Globus pallidus (tissue), 1 donor: ENCODE results near the gene BAD.
"Not testable (repeated sequence)": the region's sequence is repeated elsewhere in the genome, so short reads cannot be mapped to it uniquely, and the experiment has no call there.

Source experiments
- DNase-seq: peaks from one replicate; pipeline ENCODE4 v3.0.0-alpha.2; 2015; ENCODE audit warnings: low spot score

Gene BAD

DNA sequence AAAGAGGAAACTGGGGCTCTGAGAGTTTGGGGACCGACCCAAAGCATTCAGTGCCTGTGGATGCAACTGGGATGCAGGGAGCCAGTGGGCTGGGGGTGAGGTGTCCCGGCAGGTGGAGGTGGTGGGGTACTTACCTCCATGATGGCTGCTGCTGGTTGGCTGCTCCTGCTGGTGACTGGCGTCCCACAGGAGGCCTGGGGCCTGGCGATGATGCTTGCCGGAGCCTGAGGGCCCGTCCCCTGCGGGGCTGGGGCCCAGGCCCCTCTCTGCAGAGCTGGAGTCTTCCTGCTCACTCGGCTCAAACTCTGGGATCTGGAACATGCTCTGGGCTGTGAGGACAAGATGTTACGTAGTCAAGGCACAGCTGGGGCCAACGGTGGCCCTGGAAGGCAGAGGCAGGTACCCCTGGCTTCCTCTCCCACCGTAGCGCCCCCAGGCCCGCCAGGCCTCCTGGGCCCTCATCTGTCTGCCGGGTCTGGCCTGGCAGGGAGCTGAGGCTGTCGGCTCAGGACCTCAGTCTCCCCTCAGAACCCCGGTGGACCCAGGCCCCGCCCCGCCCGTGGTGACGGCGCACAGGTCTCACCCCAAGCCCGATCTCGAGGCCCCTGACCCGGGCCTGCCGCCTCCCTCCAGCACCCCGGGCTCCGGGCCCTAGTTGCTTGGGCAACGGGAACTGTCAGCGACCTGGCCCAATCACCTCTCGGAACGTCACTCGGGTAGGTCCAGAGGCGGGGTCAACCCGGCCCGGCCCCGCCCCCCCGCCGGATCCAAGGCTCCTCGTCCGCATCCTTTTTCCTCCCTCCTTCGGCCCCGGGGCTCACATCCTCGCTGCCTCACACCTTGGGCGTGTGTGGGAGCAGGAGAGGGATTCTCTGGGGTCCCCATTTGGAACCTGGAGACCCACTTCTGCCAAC, at the start of gene BAD:
Gene BAD, minus strand, starts transcription at position 618 of the 914 bp plus-strand sequence. Its CDS starts 297 bp downstream, at position 321.
- peak; percentile 96 for DNase-seq

DNA sequence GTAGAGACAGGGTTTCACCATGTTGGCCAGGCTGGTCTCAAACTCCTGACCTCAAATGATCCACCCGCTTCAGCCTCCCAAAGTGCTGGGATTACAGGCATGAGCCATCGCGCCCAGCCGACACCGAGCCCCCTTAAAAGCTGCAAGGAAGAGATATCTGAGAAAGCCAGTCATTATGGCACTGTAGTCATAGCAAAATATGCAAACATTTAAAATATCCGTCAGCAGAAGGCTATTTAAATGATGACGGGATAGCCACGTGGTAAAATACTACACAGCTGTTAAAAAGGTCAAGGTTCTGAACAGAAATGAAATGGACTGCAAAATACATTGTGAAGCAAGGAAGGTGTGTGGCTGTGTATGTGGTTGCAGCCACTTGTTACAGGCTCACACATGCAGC, 49.1 kb upstream of the BAD start:
- no peak for DNase-seq

DNA sequence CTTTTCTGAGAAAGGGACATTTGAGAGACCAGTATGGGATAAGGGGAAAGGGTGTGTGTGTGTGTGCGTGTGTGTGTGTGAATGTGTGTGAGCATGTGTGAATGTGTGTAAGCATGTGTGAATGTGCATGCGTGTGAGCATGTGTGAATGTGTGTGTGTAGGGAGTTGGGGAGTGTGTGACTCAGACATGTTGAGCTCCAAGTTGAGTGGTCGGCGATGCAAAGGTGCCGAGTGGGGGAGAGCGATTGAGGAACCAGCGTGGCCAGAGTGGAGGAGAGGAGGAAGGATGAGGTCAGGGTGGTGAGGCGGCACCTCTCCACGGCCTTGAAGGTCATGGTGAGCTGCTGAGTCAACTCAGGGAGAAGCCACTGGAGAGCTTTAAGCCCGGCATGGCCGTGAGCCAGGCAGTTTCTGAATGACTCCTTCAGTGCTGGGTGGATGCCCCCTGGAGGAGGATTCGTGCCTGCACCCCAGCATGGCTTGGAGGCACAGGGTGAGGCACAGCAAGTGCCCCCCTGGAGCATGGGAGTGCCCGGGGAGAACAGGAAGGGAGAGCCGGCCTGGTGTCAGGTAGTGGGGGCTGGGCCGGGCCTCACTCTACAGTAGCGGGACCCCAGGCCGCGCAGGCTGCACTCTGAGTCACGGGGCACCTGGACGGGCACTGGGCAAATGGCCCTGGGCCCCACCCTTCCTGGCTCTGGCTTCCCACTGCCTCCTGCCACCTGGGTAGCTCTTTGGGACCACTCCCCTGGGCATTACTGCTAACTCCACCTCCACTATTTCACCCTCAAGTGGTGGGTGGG, 47.3 kb upstream of the BAD start:
- DNase-seq, result no peak

DNA sequence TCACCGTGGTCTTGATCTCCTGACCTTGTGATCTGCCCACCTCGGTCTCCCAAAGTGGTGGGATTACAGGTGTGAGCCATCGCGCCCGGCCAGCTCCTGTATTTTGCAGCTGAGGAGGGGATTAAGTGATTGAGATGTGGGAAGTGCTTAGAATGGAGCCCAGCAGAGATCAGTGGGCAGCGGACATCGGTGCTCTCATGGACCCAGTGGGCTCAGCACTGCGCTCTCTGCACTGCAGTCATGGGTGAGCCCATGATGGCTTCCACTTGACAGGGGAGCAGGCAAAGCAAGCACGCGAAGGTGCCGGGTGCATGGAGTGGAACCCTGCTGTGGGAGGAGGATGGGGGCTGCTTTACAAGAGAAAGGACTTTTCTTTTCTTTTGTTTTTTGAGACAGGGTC, 46.4 kb upstream of the BAD start:
- DNase-seq, result no peak

DNA sequence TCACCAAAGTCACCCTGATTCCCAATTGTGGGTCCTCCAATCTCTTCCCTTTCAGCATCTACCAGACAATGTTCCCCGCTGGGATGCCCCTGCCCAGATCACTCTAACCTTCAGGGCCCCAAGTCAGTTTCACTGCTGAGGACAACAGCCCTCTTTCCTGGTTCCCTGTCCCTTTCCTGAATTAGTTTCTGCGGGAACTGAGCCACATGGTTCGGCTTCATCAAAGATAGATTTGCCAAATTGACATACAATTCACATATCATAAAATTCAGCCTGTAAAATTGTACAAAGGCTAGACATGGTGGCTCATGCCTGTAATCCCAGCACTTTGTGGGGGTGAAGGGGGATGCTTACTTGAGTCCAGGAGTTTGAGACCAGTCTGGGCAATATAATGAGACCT, 43.5 kb upstream of the BAD start:
- DNase-seq, result no peak

DNA sequence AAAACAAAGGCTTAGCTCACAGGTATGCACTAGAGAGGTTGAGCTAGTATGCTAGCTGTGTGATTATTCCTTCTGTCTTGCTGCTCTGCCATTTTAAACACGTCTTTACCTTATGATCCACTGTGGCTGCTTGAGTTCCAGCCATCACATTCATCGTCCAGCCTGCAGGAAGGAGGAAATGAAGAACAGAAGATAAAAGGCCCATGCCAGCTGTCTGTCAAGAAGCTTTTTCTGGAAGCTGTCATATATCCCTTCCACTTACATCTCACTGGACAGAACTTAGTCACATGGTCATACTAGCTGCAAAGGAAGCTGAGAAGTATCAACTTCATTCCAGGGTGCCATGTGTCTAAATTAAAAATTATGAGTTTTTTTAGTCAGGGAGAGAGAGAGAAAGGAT, 42.9 kb upstream of the BAD start:
- no peak for DNase-seq

DNA sequence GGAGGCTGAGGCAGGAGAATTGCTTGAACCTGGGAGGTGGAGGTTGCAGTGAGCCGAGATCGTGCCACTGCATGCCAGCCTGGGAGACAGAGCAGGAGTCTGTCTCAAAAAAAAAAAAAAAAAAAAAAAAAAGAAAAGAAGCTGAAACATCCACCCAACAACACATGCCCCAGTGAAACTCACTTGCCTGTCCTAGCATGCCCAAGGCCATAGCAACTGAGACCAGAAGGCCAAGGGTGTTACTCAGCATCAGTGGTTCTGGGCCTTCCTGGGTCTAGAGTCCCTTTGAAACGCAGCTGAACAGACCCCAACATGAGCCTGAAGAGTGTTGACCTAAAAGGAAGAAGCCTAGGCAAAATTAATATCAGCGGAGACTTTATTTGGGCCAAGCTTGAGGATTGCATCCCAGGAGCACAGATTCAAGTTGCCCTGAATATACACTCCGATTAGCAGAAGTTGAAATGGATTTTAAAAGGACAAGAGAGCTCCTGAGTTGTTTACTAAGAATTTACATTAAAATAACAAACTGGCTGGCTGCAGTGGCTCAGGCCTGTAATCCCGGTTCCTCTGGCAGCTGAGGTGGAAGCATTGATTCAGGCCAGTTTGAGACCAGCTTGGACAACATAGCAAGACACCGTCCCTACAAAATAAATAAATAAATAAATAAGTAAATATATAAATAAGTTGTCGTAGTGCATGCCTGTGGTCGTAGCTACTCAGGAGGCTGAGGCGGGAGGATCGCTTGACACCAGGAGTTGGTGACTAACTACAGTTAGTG, 40.4 kb upstream of the BAD start:
- DNase-seq, result no peak

DNA sequence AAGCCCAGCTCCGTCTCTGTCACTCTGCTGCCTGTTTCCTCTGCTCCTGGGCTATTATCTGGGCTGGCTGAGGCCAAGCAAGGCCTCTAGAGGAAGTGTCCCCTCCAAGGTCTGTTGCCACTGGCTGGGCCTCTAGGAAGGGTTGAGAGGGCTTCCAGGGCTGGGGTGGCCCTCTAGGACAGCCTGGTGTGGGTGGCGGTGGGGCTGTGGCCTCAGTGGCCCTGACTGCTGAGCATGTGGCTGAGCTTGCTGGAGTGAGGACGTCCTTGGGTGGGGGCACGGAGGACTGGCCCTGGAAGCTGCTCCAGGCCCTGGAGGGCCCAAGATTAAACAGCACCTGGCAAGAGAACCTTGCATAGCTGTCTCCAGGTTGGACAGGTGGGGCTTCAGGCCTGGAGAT, 39.5 kb upstream of the BAD start:
- DNase-seq, result not testable (repeated sequence)

DNA sequence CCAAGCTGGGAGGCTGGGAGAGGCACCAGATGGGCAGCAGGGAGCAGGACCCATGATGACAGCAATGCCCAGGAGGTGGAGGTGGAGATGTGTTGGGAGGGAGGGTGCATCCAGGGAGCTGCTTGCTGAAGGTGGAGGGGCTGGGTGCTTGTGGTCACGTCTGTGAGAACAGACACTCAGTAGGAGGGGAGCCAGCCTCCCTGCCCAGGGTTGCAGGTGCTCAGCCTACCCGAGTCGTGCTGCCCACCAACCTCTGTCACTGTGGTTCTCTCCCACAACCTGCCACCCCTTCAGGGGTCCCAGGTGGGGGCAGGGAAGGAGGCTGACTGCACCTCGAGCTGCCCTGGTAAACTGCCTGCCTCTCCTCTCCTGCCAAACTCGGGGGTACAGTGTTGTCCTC, 38.9 kb upstream of the BAD start:
- DNase-seq, result no peak

DNA sequence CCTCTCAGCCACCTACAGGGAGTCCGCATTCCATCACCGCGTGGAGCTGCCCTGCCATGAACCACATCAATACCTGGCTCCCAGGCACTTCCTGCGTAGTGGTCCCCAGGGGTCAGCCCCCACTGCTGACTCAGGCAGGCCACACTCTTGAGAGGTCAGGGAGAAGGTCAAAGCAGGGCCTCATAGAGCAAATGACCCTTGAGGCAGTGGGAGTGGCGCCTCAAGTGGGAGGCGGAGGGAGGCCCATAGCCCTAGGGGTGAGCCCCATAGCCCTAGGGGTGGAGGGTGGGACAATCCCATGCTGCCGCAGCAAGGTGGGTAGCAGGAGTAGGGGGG, 38.4 kb upstream of the BAD start:
- DNase-seq, result no peak

DNA sequence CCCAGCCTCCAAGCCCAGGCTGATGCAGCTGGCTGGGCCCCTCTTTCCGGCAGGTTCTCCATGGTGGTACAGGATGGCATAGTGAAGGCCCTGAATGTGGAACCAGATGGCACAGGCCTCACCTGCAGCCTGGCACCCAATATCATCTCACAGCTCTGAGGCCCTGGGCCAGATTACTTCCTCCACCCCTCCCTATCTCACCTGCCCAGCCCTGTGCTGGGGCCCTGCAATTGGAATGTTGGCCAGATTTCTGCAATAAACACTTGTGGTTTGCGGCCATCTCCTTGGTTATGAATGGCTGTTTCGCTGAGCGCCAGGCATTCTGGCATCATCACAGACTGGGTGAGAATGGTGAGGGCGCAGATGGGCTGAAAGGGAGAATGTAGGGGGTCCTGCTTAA, 37.1 kb upstream of the BAD start:
- DNase-seq, result no peak

DNA sequence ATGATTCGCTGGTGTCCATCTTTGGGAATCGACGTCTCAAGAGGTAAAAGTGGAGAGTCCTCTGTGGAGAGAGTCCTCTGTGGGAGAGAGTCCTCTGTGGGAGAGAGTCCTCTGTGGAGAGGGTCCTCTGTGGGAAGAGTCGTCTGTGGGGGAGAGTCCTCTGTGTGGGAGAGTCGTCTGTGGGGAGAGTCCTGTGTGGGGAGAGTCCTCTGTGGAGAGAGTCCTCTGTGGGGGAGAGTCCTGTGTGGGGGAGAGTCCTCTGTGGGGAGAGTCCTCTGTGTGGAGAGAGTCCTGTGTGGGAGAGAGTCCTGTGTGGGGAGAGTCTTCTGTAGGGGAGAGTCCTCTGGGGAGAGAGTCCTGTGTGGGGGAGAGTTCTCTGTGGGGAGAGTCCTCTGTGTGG, 36.6 kb upstream of the BAD start:
- no peak for DNase-seq

DNA sequence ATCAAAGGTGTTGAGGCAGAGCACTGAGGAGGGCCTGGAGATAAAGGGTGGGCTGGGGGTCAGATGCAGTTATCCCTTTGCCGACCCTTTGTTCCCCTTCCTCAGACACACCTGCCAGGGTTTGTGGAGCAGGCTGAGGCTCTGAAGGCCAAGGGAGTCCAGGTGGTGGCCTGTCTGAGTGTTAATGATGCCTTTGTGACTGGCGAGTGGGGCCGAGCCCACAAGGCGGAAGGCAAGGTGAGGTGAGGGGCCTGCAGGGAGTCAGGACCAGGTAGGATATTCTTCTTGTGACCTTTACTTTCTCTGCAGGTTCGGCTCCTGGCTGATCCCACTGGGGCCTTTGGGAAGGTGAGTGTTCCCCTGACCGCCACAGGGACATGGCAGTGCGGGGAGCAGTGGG, 36.1 kb upstream of the BAD start:
- DNase-seq, result no peak

DNA sequence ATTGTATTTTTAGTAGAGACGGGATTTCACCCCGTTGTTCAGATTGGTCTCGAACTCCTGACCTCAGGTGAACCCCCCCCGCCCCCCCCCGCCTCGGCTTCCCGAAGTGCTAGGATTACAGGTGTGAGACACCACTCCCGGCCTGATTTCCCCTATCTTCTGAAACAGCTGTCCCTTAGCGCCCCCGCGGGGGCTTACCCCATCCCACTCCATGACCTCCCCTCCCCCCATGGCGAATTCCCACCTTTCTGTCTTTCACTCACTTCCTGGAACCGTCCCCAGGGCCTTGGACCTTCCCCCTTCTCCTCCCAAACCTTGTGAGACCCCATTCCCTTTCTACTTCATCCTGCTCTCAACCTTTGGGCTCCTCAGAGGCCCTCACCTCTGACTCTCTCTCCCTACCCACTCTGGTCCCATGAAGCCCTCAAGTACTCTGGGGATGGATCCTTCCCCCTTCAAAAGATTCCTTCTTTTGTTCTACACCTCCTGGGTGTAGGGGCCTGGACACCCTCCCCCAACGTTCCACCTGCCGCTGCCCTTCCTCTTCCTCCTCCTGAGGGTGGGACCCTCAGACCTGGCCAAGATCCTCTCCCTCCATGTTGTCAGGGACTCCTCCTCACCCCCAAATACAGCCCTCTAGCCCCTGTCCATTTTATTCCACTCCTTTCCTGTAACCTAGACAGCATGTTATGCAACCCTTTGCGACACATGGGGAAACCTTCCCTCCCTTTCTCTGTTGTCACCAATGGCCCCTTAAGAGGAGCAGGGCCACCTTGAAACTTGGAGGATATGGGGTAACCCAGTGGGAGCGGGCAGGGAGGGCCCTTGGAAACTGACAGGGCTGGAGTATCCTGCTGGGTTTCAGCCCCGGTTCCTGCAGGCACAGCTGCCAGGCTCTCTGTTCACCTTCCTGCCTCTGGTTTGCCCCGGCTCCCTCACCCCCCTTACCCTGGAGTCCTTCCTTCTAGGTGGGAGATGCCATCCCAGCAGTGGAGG, 34.6 kb upstream of the BAD start:
- no peak for DNase-seq

DNA sequence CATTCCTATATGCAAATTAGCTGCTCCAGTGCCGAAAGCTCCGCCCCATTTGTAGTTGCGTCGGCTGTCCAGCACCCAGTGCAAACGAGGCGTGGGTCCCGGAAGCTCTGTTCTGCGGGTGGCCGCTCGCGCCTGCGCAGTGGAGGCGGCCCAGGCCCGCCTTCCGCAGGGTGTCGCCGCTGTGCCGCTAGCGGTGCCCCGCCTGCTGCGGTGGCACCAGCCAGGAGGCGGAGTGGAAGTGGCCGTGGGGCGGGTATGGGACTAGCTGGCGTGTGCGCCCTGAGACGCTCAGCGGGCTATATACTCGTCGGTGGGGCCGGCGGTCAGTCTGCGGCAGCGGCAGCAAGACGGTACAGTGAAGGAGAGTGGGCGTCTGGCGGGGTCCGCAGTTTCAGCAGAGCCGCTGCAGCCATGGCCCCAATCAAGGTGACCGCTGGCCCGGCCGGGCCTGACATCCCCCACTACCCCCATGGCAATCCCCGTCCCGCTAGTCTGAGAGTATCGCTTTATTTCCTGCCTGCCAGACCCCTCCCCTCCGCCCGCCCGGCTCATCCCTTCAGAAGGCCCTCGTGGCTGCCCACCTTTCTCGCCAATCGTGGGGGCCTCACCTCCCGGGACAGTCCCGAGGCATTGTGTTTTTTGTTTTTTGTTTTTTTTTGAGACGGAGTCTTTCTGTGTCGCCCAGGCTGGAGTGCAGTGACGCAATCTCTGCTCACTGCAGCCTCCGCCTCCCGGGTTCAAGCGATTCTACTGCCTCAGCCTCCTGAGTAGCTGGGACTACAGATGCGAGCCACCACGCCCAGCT, 33.7 kb upstream of the BAD start, which contains the start of gene PRDX5:
Gene PRDX5, plus strand, starts transcription at position 161 of the 805 bp plus-strand sequence. Its CDS starts 95 bp downstream, at position 256.
- peak; percentile 99 for DNase-seq

DNA sequence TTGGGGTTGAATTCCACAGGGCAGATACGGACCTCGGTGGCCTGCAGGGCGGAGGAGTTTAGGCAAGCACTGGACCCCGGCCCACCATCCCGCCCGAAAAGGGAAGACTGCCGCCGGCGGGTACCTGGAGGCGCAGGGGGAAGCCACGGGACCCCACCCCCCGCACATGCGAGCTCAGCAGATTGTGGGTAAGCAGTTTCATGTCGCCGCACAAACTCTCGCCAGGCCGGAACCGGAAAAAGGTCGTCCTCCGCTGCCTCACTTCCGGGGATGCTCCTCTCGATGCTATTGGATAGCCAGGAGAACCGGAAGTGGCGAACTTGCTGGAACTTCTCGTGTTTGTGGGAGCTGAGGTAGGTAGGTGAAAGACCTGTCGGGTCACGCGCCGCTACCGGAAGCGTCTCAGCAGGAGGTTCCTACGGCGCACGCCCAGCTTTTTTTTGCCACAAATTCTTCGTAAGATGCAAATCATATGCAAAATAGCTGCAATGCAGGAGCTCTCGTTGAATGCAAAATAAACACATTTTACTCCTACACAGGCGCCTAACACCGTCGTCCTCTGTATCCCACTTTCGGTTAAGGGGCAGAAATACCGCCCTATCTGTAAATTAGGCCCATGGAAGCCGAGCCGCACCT, 33.0 kb upstream of the BAD start, which contains the start of gene TRMT112:
Gene TRMT112, minus strand, starts transcription at position 235 of the 636 bp plus-strand sequence. Its CDS starts 33 bp downstream, at position 202.
- DNase-seq, result peak; percentile 97

DNA sequence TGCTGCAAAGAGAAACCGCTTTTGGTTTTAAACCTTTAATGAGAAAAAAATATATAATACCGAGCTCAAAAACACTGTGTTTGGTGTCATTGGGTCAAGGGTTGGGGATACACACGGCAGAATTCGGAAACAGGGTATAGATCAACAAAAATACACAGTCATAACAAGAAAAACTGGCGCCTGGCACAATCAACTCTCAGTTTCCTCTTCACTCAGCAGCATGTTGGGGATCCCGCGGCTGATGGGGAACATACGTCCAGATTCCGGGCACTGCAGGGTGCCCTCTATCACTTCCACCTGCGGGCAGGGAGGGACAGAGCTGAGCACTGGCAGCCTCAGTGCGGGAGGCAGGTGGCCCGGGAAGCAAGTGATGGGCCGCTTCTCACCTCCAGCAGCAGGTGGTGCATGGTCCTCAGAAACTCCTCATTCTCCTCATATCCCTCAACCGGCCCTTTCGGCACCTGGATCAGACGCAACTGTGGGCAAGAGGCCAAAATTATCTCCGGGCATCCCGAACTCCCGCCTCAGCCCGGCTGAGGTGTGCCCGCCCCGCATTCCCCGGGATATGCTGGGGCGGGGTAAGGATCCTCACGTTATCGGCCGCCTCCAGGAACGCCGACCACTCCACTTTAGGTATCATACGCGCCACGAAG, 32.3 kb upstream of the BAD start:
- DNase-seq, result no peak

DNA sequence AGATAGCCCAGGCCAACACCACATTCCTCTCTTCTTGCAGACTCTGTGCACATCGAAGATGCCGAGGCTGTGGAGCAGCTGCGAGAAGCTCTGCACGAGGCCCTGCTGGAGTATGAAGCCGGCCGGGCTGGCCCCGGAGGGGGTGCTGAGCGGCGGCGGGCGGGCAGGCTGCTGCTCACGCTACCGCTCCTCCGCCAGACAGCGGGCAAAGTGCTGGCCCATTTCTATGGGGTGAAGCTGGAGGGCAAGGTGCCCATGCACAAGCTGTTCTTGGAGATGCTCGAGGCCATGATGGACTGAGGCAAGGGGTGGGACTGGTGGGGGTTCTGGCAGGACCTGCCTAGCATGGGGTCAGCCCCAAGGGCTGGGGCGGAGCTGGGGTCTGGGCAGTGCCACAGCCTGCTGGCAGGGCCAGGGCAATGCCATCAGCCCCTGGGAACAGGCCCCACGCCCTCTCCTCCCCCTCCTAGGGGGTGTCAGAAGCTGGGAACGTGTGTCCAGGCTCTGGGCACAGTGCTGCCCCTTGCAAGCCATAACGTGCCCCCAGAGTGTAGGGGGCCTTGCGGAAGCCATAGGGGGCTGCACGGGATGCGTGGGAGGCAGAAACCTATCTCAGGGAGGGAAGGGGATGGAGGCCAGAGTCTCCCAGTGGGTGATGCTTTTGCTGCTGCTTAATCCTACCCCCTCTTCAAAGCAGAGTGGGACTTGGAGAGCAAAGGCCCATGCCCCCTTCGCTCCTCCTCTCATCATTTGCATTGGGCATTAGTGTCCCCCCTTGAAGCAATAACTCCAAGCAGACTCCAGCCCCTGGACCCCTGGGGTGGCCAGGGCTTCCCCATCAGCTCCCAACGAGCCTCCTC, 31.4 kb upstream of the BAD start:
- not testable (repeated sequence) for DNase-seq
